HG03558 (cell line): ENCODE data around the gene LPP.

ENCODE experiments used
- ATAC-seq: cut with Tn5 transposase; IDR thresholded peaks from one replicate; pipeline ENCODE4 v1.9.1; 2021; ENCODE audit warnings: moderate number of reproducible peaks; ENCODE audit not compliant: unreplicated experiment; ENCODE audit errors: extremely low read depth

LPP gene

GRCh38 chr3:188553569-188553968, 399.6 kb downstream of the LPP start:
- ATAC-seq: no peak

- ATAC-seq: no peak
These were observed 400.4 kb downstream of the LPP start for GRCh38 chr3:188554404-188554803.

- no peak for ATAC-seq
These were observed 403.3 kb downstream of the LPP start for GRCh38 chr3:188557235-188557634.

GRCh38 chr3:188558343-188559071, 404.6 kb downstream of the LPP start:
- no peak for ATAC-seq

GRCh38 chr3:188559072-188559429, 405.1 kb downstream of the LPP start:
- no peak for ATAC-seq

GRCh38 chr3:188559856-188560255, 405.9 kb downstream of the LPP start:
- ATAC-seq: no peak

- no peak for ATAC-seq
These were observed 408.2 kb downstream of the LPP start for GRCh38 chr3:188562144-188562543.

- ATAC-seq: no peak
These were observed 413.7 kb downstream of the LPP start for GRCh38 chr3:188567478-188568195.

GRCh38 chr3:188568736-188569135, 414.8 kb downstream of the LPP start:
- no peak for ATAC-seq

- ATAC-seq: no peak
These were observed 417.7 kb downstream of the LPP start for GRCh38 chr3:188571531-188572095.

- ATAC-seq: no peak
These were observed 419.5 kb downstream of the LPP start for GRCh38 chr3:188573291-188573940.

- ATAC-seq: no peak
These were observed 420.0 kb downstream of the LPP start for GRCh38 chr3:188573956-188574355.

GRCh38 chr3:188574885-188575284, 420.9 kb downstream of the LPP start:
- no peak for ATAC-seq

GRCh38 chr3:188575501-188575900, 421.5 kb downstream of the LPP start:
- no peak for ATAC-seq

- ATAC-seq: no peak
These were observed 423.6 kb downstream of the LPP start for GRCh38 chr3:188577539-188577938.

GRCh38 chr3:188578576-188579363, 424.8 kb downstream of the LPP start:
- no peak for ATAC-seq

- no peak for ATAC-seq
These were observed 426.3 kb downstream of the LPP start for GRCh38 chr3:188580223-188580622.

GRCh38 chr3:188580659-188581058, 426.7 kb downstream of the LPP start:
- no peak for ATAC-seq

GRCh38 chr3:188581365-188581764, 427.4 kb downstream of the LPP start:
- ATAC-seq: no peak

- no peak for ATAC-seq
These were observed 427.8 kb downstream of the LPP start for GRCh38 chr3:188581792-188582191.
